ENCODE measurements around the gene PLD4.
"Not testable (repeated sequence)": the region's sequence is repeated elsewhere in the genome, so short reads cannot be mapped to it uniquely, and the experiment has no call there.

The PLD4 gene

DNA sequence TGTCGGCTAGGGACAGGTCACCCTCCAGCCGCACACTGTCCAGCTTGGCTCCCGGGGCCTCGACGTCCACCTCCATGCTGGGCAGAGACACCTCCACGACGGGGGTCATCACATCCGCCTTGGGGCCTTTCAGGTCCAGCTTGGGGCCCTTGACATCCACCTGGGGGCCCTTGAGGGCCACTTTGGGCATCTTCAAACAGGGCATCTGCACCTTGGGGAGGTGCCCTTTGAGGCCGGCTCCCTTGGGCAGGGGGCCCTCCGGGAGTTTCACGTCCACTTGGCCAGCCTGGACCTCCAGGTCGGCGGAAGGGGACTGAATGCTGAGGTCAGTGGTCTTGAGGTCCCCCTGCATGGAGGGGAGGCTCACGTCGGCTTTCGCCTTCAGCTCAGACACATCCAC, 17.9 kb downstream of the PLD4 start:
- no peak for DNase-seq

DNA sequence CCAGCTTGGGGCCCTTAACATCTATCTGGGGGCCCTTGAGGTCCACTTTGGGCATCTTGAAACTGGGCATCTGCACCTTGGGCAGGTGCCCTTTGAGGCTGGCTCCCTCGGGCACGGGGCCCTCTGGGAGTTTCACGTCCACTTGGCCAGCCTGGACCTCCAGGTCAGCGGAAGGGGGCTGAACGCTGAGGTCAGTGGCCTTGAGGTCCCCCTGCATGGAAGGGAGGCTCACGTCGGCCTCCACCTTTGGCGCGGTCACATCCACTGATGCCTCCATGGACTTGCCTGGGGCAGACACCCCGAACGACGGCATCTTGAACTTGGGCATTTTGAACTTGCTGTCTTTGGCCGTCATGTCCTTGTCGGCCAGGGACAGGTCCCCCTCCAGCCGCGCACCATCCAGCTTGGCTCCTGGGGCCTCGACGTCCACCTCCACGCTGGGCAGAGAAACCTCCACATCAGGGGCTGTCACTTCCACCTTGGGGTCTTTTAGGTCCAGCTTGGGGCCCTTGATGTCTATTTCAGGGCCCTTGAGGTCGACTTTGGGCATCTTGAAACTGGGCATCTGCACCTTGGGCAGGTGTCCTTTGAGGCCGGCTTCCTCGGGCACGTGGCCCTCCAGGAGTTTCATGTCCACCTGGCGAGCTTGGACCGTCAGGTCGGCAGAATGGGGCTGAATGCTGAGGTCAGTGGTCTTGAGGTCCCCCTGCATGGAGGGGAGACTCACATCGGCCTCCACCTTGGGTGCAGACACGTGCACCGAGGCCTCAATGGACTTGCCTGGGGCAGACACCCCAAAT, 18.7 kb downstream of the PLD4 start:
- not testable (repeated sequence) for DNase-seq

DNA sequence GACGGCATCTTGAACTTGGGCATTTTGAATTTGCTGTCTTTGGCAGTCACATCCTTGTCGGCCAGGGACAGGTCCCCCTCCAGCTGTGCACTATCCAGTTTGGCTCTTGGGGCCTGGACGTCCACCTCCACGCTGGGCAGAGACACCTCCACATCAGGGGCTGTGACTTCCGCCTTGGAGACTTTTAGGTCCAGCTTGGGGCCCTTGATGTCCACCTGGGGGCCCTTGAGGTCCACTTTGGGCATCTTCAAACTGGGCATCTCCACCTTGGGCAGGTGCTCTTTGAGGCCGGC, 19.3 kb downstream of the PLD4 start:
- not testable (repeated sequence) for DNase-seq

DNA sequence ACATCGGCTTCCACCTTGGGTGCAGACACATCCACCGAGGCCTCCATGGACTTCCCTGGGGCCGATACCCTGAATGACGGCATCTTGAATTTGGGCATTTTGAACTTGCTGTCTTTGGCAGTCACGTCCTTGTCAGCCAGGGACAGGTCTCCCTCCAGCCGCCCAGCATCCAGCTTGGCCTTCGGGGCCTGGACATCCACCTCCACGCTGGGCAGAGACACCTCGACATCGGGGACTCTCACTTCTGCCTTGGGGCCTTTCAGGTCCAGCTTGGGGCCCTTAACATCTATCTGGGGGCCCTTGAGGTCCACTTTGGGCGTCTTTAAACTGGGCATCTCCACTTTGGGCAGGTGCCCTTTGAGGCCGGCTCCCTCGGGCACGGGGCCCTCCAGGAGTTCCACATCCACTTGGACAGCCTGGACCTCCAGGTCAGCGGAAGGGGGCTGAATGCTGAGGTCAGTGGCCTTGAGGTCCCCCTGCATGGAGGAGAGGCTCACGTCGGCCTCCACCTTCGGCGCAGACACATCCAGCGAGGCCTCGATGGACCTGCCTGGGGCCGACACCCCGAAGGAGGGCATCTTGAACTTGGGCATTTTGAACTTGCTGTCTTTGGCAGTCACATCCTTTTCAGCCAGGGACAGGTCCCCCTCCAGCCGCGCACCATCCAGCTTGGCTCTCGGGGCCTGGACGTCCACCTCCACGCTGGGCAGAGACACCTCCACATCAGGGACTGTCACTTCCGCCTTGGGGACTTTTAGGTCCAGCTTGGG, 19.9 kb downstream of the PLD4 start:
- not testable (repeated sequence) for DNase-seq

DNA sequence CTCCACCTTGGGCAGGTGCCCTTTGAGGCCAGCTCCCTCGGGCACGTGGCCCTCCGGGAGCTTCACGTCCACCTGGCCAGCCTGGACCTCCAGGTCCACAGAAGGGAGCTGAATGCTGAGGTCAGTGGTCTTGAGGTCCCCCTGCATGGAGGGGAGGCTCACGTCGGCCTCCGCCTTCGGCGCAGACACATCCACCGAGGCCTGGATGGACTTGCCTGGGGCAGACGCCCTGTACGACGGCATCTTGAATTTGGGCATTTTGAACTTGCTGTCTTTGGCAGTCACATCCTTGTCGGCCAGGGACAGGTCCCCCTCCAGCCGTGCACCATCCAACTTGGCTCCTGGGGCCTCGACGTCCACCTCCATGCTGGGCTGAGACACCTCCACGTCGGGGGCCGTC, 20.6 kb downstream of the PLD4 start:
- DNase-seq, result not testable (repeated sequence)

DNA sequence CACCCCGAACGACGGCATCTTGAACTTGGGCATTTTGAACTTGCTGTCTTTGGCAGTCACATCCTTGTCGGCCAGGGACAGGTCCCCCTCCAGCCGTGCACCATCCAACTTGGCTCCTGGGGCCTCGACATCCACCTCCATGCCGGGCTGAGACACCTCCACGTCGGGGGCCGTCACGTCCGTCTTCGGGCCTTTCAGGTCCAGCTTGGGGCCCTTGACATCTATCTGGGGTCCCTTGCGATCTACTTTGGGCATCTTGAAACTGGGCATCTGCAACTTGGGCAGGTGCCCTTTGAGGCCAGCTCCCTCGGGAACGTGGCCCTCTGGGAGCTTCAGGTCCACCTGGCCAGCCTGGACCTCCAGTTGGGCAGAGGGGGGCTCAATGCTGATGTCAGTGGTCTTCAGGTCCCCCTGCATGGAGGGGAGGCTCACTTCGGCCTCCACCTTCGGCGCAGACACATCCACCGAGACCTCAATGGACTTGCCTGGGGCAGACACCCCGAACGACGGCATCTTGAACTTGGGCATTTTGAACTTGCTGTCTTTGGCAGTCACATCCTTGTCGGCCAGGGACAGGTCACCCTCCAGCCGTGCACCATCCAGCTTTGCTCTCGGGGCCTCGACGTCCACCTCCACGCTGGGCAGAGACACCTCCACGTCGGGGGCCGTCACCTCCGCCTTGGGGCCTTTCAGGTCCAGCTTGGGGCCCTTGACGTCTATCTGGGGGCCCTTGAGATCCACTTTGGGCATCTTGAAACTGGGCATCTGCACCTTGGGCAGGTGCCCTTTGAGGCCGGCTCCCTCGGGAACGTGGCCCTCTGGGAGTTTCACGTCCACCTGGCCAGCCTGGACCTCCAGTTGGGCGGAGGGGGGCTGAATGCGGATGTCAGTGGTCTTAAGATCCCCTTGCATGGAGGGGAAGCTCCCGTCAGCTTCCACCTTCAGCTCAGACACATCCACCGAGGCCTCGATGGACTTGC, 21.6 kb downstream of the PLD4 start:
- DNase-seq, result not testable (repeated sequence)

DNA sequence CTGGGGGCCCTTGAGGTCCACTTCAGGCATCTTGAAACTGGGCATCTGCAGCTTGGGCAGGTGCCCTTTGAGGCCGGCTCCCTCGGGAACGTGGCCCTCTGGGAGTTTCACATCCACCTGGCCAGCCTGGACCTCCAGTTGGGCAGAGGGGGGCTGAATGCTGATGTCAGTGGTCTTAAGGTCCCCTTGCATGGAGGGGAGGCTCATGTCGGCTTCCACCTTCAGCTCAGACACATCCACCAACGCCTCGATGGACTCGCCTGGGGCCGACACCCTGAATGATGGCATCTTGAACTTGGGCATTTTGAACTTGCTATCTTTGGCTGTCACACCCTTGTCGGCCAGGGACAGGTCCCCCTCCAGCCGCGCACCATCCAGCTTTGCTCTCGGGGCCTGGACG, 22.5 kb downstream of the PLD4 start:
- DNase-seq, result not testable (repeated sequence)

DNA sequence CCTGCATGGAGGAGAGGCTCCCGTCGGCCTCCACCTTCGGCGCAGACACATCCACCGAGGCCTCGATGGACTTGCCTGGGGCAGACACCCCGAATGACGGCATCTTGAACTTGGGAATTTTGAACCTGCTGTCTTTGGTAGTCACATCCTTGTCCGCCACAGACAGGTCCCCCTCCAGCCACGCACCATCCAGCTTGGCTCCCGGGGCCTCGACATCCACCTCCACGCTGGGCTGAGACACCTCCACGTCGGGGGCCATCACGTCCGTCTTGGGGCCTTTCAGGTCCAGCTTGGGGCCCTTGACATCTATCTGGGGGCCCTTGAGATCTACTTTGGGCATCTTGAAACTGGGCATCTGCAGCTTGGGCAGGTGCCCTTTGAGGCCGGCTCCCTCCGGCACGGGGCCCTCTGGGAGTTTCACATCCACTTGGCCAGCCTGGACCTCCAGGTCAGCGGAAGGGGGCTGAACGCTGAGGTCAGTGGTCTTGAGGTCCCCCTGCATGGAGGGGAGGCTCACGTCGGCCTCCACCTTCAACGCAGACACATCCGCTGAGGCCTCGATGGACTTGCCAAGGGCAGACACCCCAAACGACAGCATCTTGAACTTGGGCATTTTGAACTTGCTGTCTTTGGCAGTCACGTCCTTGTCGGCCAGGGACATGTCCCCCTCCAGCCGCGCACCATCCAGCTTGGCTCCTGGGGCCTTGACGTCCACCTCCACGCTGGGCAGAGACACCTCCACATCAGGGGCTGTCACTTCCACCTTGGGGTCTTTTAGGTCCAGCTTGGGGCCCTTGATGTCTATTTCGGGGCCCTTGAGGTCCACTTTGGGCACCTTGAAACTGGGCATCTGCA, 23.4 kb downstream of the PLD4 start:
- DNase-seq, result not testable (repeated sequence)

DNA sequence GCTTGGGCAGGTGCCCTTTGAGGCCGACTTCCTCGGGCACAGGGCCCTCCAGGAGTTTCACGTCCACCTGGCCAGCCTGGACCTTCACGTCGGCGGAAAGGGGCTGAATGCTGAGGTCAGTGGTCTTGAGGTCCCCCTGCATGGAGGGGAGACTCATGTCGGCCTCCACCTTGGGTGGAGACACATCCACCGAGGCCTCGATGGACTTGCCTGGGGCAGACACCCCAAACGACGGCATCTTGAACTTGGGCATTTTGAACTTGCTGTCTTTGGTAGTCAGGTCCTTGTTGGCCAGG, 24.0 kb downstream of the PLD4 start:
- DNase-seq, result no peak

DNA sequence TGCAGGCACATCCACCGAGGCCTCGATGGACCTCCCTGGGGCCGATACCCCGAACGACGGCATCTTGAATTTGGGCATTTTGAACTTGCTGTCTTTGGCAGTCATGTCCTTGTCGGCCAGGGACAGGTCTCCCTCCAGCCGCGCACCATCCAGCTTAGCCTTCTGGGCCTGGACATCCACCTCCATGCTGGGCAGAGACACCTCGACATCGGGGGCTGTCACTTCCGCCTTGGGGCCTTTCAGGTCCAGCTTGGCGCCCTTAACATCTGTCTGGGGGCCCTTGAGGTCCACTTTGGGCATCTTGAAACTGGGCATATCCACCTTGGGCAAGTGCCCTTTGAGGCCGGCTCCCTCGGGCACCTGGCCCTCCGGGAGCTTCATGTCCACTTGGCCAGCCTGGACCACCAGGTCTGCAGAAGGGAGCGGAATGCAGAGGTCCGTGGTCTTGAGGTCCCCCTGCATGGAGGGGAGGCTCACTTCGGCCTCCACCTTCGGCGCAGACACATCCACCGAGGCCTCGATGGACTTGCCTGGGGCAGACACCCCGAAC, 24.8 kb downstream of the PLD4 start:
- not testable (repeated sequence) for DNase-seq

DNA sequence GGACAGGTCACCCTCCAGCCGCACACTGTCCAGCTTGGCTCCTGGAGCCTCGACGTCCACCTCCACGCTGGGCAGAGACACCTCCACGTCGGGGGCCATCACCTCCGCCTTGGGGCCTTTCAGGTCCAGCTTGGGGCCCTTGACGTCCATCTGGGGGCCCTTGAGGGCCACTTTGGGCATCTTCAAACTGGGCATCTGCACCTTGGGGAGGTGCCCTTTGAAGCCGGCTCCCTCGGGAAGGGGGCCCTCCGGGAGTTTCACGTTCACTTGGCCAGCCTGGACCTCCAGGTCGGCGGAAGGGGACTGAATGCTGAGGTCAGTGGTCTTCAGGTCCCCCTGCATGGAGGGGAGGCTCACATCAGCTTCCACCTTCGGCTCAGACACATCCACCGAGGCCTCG, 25.3 kb downstream of the PLD4 start:
- no peak for DNase-seq

DNA sequence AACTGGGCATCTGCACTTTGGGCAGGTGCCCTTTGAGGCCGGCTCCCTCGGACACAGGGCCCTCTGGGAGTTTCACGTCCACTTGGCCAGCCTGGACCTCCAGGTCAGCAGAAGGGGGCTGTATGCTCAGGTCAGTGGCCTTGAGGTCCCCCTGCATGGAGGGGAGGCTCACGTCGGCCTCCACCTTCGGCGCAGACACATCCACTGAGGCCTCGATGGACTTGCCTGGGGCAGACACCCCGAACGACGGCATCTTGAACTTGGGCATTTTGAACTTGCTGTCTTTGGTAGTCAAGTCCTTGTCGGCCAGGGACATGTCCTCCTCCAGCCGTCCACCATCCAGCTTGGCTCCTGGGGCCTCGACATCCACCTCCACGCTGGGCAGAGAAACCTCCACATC, 26.0 kb downstream of the PLD4 start:
- DNase-seq, result not testable (repeated sequence)

DNA sequence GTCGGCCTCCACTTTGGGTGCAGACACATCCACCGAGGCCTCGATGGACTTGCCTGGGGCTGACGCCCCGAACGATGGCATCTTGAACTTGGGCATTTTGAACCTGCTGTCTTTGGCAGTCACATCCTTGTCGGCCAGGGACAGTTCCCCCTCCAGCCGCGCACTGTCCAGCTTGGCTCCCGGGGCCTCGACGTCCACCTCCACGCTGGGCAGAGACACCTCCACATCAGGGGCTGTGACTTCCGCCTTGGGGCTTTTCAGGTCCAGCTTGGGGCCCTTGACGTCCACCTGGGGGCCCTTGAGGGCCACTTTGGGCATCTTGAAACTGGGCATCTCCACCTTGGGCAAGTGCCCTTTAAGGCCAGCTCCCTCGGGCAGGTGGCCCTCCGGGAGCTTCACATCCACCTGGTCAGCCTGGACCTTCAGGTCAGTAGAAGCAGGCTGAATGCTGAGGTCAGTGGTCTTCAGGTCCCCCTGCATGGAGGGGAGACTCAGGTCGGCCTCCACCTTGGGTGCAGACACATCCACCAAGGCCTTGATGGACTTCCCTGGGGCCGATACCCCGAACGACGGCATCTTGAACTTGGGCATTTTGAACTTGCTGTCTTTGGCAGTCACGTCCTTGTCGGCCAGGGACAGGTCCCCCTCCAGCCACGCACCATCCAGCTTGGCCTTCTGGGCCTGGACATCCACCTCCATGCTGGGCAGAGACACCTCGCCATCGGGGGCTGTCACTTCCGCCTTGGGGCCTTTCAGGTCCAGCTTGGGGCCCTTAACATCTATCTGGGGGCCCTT, 27.4 kb downstream of the PLD4 start:
- not testable (repeated sequence) for DNase-seq

DNA sequence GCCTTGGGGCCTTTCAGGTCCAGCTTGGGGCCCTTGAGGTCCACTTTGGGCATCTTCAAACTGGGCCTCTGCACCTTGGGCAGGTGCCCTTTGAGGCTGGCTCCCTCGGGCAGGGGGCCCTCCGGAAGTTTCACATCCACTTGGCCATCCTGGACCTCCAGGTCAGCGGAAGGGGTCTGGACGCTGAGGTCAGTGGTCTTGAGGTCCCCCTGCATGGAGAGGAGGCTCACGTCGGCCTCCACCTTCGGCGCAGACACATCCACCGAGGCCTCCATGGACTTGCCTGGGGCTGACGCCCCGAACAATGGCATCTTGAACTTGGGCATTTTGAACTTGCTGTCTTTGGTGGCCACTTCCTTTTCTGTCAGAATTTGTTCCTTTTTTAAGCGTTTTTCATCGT, 28.4 kb downstream of the PLD4 start:
- DNase-seq, result no peak

DNA sequence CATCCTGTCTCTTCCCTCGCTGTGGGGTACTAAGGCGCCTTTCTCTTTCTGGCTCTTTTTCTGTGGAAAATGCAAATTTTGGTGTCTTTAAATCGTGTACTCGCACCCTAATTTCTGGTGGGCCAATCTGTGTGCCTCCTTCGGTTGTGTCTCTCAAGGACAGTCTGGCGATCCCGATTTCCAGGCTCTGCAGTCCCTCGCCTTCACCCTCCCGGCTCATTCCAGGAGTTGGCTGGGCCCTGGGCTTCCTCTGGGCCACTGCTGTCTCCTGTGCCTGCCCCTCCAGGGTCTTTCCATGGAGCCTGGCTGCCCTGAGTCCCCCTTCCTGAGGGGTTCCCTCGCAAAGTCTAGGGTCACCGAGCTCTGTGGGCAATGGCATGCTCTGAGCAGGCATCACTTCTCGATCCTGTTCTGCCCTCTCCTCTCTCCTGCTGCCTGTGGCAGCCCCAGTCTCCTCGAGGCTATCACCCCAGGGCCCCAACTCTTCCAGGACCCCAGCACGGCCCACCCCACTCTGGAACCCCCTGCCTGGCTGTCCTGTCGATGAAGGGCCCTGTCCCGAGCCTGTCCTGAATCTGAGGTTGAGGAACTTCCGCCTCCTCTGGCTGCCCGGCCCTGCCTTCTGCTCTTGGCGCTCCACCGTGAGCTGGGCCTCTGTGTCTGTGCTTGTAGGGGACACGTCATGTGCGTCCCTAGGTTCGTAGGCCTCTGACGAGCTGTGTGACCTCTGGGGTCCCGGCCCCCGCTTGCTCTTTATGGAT, 29.4 kb downstream of the PLD4 start:
- no peak for DNase-seq

DNA sequence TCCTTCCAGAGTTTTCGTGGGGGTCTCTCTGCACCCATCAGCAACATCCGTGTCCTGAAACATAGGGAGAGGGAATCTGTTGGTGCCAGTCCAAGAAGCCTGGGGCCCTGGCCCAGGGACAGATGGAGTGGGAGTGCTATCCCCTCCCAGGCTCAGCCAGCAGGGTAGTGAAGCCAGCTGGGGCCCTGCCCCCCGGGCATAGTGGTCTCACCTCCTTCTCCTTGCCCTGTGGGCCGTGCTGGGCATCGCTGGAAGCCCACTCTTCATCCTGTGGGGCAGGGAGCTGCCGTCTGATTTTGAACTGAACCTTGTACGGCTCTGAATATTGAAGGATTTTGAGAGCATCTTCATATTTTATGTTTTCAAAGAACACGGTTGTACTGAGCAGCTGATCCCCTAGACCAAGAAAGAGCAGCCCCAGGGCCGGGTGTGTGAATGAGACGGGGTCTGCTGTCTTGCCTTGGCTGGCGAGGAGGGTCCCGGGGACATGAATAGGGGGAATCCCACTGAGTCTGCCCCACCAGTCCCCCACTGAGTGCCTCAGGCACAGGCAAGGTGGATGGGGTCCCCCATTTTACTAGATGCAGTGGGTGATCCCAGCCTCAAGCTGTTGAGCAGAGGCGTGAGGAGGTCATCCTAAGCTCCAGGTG, 30.2 kb downstream of the PLD4 start:
- DNase-seq, result no peak

DNA sequence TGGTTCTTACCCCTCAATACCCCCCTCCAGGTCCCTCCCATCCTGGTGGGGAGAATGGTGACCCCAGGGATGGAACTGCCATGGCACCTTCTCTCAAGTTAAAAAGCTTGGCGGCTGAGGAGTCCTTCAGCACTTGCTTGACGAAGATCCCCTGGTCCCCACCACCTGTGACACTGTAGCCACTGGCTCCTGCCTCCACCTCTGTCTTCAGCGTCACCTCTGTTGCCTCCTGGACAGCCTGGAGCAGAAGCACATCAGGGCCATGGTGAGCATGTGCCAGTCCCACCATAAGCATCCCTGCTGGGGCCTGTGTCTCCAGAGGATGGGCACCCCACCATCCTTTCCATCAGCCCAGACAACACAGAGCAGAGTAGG, 30.7 kb downstream of the PLD4 start:
- no peak for DNase-seq

DNA sequence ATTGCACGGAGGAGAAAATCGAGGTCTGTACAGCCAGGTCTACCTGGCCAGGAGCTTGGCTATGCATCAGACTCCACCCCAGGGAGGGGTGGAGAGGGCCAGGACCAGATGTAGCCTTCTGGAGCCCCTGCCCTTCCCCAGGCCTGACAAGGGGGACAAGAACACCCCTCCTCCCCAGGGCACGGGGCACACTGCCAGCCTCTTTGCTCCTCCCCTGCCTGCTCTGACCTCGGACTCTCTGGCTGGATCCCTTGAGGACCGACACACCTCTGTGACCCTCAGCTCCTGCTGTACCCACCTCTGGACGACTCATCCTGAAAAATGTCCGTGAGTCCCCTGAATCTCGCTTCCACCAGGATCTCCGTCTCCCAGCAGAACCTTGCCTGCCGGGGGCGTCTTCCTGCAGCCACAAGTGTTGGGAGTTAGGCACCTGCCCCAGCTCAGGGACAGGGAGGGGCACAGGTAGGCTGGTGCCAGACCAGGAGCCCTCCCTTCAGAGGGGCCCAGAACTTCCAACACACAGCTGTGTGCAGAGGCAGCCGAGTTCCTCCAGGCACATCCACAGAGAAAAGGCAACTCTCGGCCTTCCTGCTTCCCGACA, 31.7 kb downstream of the PLD4 start:
- DNase-seq, result no peak

Measured in NCI-H1417 treated with DMSO at 0.1 percent for 48 hours (cell line).